HK-2 (cell line): ENCODE measurements around the gene FGF14.
"Not testable (repeated sequence)": the region's sequence is repeated elsewhere in the genome, so short reads cannot be mapped to it uniquely, and the experiment has no call there.

Experiments used
- DNase-seq: peaks from one replicate; pipeline ENCODE4 v3.0.0-alpha.2; 2018; ENCODE audit not compliant: unreplicated experiment

Gene FGF14

DNA sequence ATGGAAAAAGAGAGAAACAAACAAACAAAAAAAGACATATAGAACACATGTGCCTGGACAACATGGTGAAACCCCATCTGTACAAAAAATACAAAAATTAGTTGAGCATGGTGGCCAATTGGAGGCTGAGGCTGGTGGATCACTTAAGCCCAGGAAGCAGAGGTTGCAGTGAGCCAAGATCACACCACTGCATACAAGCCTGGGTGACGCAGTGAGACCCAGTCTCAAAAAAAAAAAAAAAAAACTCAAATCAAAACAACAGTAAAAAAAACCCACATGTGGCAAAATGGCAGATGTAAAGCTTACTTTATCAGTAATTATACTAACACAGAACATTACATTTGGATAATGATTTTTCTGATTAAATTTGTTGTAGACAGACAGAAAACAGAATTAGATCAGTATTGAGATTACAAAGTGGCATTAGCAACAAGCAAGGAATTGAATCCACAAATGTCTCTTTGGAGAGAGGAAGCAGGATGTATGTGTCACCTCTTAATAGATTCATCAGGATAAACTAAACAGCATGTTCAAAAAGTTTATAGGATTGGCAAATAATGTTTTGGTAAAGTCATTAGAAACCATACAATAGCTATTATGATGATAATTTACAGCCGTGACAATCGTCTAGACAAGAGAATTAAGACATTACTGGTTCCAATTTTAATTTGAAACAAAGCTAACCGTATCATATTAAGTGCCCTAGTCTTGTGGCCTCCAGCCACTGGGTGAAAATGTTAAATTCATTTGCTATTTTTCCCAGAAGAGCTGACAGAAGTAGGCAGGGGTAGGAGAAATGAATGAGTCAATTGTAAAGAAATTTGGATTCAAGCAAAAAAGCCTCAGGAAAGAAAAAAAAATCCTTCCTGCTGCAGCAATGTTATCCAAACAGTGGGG, 206.0 kb downstream of the FGF14 start:
- DNase-seq, result no peak

DNA sequence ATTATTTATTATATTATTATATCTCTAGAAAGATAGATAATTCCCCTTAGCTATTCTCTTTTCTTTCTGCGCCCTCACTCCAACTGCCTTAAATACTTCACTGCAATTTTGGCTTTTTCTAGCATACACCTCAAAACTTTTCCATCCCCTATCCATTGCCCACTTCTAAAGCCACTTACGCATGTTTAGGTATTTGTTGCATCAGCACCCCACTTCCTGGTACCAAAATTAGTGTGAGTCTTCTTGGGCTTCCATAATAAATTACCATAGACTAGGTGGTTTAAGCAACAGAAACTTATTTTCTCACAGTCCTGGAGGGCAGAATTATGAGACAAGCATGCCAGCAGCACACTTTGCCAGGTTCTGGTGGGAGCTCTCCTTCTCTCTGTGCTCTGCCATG, 209.0 kb downstream of the FGF14 start:
- DNase-seq, result no peak

DNA sequence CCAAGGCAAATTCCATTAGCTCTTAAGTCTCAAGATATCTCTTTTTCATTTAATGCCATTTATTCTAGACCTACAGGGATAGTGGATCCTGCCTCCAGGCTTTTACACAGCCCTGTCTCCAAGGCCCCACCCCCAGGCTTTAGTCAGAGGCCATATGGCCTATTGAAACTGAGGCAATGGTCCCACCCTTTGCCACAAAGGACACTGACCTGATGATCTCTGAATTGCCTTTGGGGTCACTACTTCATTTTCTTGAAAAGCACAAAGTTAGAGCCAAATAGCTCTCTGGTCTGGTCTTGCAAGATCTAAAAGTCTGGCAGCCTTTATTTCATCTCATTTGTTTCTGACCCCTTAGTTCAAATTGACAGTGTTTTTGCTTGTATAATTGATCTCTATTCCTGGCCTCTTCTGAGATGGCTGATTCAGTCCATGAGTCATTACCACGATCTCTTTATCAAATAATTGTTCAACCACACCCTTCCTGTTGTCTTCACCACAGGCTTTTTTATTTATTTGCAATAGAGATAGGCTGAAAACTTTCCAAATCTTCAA, 209.8 kb downstream of the FGF14 start:
- no peak for DNase-seq

DNA sequence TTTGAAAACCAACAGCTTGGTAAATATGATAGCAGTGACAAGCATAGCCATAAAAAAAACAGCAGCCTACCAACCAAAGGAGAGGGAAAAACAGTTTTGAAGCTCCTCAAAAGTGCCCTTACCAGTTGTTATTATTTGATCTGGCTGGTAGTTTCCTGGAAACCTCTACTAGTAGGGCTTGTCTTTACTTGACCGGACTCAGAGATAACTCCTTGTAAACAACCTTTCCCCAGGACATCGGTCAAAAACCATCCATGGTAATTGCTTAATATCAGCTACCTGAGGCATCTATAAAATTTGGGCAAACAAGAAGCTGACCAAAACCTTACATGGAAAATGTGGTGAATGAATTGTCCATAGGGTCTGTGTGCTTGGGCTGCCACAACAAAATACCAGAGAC, 210.9 kb downstream of the FGF14 start:
- DNase-seq, result no peak

DNA sequence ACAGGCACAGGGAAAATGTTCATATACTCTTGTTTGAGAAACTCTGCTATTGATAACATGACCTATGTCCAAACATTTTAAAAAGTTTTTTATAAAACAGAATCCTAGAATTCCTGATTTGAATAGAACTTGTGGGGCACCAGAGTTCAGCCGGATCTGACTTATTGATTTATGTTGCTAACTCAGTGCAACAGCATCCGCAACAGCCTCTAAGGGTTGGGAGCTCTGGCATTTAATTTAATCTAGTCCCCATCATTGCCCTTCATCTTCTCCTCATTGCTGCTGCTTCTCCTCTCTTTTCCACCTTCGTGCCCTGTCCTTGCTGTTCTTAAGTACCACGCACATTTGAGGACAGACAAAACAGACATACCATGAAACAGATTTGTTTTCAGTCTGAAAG, 214.5 kb downstream of the FGF14 start:
- no peak for DNase-seq

DNA sequence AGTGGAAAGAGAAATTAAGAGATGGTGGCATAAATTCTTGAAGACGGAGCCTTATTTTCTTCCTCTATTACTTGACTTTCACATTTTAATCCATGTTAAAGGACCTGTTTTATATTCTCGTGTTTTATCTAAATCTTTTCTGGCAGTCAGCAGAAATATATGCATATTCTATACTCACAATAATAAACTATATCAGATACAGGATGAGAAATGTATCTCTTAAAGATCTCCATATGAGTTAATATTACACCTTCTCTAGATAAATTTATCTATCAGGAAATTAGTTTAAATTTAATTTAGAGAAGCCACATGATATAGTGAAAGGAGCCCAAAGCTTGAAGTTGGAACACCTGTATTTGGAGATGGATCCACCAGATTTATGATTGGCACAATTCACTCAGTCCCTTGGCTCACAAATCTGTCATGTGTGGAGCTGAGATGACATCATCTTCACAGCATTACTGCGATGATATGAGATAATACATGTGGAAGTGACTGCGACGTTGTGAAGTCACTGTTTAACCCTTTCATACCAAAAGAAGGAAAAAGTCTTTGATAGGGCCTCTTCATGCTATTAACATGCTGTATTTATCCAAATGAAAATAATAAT, 216.4 kb downstream of the FGF14 start:
- DNase-seq, result no peak

DNA sequence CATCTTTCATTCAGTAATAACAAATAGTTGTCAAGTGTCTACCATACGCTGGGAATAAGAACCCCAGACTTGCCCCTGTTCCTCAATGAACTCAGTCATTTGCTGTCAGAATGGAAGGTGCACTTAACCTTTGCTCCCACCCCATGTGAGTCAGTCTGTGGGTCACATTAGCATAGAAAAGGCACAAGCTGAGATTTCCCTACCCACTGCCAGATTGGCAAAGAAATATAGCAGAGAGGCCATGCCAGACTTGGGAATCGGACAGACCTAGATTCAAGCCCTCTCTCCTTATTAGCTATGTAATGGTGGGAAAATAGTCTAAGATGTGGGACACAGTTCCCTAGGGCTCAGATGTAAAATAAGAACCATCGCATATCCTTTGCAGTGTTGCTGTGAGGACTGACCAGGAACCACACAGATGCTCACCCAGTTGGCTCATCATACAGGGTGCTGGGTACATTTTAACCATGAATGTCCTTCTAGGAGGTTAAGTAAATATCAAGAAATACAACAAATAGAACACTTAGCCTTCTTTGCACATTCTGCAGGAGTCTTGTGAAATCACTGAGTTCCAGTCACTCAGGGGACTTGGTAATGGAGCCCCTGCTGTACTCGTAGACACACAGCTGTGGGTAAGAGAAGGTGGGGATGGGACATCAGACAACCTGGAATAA, 218.2 kb downstream of the FGF14 start:
- DNase-seq, result no peak

DNA sequence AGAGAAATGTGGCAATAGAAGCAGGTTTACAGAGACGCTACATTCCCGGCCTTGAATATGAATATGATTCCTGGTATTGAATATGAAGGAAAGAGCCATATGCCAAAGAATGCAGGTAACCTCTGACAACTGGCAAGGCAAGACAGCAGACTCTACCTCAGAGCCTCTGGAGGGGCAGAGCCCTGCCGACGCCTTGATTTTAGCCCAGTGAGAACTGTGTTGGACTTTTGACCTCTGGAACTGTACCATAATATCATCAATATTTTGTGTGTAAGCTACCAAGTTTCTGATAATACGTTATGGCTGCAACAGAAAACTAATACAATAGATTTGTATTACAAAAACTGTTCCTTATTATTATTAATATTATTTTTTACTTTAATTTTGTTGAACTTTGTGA, 219.7 kb downstream of the FGF14 start:
- no peak for DNase-seq

DNA sequence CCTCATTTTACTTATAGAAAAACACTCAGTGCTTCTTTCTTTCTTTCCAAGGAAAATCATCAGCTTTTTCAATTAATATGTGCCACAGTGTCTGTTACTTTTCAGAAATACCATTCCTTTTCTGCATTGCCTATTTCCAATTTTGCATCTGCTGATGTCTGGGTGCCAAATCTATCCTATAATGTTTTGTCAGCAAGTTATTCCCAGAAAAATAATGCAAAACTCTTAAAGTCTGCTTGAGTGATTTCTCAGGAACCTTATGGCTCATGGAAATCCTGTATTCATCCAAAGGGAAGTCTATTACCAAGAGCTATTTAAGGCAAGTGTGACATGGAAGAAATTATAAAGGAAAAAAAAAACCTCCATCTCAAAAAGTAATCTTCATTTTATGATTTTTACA, 224.4 kb downstream of the FGF14 start:
- DNase-seq, result no peak

DNA sequence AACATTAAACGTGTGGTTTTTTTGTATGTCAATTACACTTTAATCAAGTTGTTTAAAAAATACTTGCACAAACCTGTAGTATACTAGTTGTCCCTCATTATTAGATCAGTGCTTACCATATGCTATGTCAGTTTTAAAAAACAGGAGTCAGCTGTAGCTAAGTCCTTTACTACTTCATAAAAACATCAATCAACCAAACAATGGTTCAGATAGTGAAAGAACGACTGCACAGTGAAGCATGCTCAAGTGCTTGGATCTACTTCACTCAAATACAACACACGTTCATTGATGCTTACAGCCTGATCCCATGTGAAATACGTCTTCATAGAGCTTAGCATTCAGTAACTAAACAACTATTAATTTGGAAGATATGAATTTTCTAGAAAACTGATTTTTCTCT, 225.0 kb downstream of the FGF14 start:
- no peak for DNase-seq

DNA sequence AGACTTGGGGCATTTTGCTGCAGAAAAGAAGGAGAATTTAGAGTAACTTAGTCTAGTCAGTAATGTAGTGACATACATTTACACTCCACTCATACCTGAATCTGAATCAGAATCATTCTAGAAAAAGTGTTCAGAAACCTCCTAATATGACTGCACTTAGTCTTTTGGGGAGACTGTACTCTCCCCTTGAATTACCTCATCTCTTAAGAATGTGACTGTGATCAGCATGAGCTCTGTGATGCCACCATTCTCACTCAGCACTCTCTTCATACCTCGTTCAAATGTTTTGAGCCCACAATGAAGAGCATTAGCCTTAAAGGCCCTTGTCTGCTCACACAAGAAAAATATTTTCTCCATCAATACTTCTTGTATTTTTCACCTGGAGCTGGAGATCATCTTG, 229.4 kb downstream of the FGF14 start:
- no peak for DNase-seq

DNA sequence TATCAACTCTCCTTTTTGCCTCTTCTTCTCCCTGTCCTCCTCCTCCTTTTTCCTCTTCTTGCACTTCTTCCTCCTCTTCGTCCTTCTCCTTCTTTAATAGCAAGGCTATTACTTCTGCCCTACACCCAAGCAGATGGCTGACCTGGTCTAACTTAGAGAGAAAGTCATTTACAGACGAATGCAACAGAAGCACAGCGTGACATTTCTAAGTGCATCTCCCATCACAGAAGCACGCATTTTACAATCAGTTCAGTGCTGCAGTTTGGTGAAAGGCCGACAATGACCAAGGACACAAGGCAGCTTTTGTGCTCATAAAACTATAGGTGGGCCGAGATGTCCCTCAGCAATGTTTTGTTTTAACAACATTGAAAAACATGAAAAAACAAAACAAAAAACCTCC, 231.5 kb downstream of the FGF14 start:
- DNase-seq, result no peak

DNA sequence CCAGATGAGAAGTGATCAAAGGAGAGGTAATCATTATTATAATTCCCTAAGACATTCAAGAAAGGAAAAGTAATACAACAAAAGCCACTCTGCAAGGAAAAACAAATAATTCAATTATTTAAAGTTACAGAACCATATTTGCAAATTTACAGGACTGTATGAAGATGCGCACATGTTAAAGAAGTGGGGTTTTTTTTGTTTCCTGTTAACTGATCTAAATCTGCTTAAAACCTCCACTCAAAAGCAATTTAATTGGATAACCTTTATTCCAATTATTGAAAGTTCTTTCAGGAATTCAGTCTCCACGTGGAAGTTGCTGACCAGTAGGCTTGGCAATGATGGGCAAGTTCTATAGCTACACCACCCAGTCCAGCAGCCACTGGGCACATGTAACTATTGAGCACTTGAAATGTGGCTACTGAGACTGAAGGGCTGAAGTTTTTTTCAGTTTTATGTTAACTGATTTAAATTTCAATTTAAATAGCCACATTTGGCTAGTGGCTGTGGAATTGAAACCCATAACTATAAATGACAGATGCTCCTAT, 232.3 kb downstream of the FGF14 start:
- no peak for DNase-seq

DNA sequence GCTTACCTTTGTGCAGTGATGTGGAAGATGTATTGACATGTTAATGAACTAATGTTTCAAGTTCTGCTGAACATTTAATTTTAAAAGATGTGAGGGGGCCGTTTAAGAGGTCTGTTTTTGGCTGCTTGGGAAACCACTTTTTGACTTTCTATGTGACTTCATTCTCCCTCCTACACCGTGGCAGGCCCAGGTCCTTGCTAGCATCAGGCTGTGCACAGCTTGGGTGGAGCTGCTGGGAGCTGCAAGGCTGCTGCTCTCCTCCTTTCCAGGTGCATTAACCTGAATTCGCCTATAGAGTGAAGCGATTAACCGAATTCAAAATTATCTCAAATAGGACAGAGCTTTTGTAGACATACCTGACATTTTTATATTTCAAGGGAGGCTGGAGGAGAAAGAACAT, 249.1 kb downstream of the FGF14 start:
- no peak for DNase-seq

DNA sequence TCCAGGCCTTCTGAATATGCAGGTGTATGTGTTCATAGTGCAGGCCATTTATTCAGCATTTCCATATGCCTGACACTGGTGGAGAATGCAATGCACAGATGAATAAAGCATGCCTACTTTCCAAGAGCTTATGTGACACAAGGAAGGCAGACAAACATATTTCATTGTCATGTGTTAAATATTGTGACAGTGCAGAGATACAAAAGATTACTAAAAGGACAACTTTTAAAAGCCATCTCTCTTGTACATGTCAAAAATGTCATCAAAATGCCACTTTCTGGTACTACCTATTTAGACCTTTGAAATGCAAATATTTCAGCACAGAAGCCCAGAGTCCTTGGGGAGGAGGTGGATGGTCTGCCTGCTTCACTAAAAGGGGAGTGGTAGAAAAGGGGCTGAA, 254.5 kb downstream of the FGF14 start:
- DNase-seq, result no peak

DNA sequence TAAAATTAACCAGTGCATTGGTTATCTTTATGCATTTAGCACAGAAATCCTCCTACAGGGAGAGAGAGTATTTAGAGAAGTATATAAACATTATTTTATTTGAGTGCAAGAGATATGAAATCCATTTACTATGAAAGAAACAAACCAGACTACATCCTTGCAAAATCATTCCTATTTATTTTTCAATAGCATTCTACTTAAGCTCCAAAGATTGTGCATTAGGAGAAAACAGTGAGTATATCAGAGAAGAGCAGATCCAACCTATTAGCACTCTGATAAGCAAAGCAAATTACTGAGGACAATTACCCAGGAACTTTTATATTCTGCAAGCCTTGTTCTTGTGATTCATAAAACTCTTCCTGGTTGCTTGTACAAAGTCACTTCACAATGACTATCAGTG, 256.1 kb downstream of the FGF14 start:
- no peak for DNase-seq

DNA sequence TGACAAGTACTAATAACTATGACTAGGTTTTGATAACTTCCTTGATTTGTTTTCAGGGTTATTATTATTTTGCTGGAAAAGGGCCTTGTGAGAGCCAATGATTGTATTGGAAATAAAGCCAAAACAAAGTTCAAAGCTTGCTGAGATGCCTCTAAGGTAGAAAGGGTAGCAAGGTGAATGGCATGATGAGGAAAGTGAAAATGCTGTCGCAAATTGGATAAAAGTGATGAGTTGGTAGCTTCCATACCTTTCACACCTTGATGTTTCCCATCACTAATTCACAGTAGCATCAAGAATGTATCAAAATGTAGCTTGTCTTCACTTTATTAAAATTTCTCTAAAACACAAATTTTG, 259.4 kb downstream of the FGF14 start:
- DNase-seq, result no peak

DNA sequence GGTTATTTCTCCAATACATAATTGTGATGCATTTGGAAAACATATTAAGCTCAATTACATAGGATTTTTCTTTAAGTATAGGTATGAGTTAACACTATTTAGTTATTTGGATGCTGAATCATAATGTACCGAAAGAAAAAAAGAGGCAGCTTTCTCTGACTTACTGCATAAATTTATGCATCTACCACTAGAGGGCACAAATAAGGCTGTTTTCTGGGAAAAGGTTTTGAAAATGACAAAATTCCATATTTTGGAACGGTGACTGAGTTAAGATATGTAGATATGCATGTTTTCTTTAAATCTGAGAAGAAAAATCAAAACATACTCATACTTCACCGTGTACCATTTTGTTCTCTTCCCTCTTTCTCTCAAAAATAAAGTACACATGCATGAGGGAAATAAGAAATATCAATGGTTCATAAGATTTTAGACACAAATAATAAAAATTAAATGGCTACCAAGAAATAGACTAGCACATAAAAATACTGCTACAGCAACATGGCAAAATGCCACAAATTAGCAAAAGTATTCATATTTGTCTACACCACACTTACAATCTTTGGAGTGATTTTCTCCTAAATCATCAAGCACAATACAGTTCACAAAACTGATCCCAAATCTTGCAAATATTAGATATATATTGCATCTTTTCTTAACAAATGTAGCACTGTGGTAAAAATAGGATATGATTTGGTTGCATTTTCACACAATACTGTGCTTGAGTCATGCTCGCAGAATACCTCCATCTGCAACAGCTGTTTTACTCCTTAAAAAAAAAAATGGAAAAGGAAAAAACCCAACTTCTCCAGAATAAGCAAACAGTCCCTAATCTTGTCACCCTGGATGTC, 260.0 kb downstream of the FGF14 start:
- no peak for DNase-seq

DNA sequence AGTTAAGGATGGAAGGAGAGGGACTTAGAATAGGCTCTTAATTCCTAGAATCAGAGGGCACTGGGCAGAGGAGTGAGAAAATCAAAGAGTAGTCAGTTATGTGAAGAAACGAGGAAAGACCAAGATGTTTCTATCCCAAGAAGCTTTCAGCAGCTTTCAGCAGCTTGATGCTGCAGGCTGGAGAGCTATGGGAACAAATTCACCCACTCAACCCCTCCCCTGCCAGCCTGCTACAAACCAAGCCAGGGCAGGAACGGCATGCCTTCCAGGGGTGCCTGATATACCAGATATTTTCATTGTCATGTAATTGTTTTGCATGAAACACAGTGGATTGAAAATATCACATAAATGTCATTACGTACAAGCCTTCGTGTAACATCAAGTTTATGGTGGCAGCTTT, 262.2 kb downstream of the FGF14 start:
- DNase-seq, result no peak

DNA sequence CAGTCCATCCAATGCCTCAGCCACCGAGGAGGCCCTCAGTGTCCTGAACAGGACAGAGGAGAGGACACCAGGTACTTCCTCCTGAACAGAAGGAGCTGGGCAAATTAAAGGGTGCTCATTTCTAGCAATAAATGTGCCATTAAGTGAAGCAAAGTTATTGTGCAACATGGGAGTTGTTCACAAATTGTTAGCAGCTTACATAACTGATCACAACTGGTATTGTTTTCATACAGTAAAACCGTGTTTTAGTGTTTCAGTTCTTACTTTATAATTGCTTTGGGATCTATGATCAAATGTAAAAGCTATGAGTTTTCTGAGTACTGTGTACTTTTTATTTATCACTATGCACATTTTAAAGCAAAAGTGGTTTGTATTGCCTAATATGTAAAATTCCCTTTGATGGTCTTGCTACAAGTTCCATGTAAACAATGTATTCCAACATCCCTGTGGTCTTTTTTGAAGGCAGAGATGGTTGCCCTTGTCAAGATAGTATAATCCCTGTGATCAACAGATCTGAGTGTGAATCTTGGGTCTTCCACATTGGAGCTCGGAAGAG, 263.1 kb downstream of the FGF14 start:
- no peak for DNase-seq

DNA sequence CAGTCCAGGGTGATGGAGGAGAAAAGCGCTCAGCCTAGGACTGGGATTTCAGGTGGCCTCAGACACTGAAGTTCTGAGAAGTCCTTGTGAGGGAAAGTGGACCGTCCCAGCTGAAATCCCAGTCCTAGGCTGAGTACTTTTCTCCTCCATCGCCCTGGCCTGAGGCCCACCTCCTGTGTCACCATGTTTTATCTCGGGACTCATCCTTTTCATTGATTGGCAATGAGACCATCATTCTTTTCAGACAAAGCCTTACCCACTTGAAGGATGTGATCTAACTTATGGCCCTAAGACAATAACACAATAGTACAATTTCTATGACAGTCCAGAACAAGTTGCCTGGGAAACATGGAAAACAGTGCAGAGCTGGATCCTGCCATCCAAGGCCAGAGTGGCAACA, 263.9 kb downstream of the FGF14 start:
- DNase-seq, result not testable (repeated sequence)
